Effector CD4-positive, alpha-beta T cell (primary cell): ENCODE results near the gene RPUSD4.
A peak's percentile ranks its signal among the peaks of the same experiment; 100 is the strongest.
"Not testable (repeated sequence)": the region's sequence is repeated elsewhere in the genome, so short reads cannot be mapped to it uniquely, and the experiment has no call there.

ENCODE experiments used
- DNase-seq: peaks from one replicate; pipeline ENCODE4 v3.0.0-alpha.2; 2020
- total RNA-seq: gene quantifications from one replicate; lab custom pipeline; 2026; lab: John Stamatoyannopoulos, UW

The RPUSD4 gene
- total RNA-seq: 26.6 reads per million, percentile 53 among the genes with 10 or more reads in this experiment

GRCh38 chr11:126211236-126212088, at the start of gene RPUSD4, which contains the start of gene FAM118B:
RPUSD4 (minus strand) TSS chr11:126211650; CDS start chr11:126211638, 12 bp downstream.
FAM118B (plus strand) TSS chr11:126211782; CDS start chr11:126235002, 23,220 bp downstream.
- peak; percentile 99 for DNase-seq

- DNase-seq: no peak
These were observed 46.3 kb upstream of the RPUSD4 start for GRCh38 chr11:126257764-126258163.

- no peak for DNase-seq
These were observed 45.7 kb upstream of the RPUSD4 start for GRCh38 chr11:126257144-126257543.

GRCh38 chr11:126256216-126256615, 44.8 kb upstream of the RPUSD4 start:
- DNase-seq: no peak

- DNase-seq: not testable (repeated sequence)
These were observed 44.1 kb upstream of the RPUSD4 start for GRCh38 chr11:126255507-126255906.

- DNase-seq: no peak
These were observed 43.4 kb upstream of the RPUSD4 start for GRCh38 chr11:126254819-126255218.

- DNase-seq: no peak
These were observed 41.8 kb upstream of the RPUSD4 start for GRCh38 chr11:126253265-126253664.

GRCh38 chr11:126246636-126247035, 35.2 kb upstream of the RPUSD4 start:
- DNase-seq: no peak

- no peak for DNase-seq
These were observed 21.9 kb upstream of the RPUSD4 start for GRCh38 chr11:126233391-126233790.

- no peak for DNase-seq
These were observed 21.2 kb upstream of the RPUSD4 start for GRCh38 chr11:126232683-126233082.

- DNase-seq: no peak
These were observed 20.4 kb upstream of the RPUSD4 start for GRCh38 chr11:126231725-126232459.

GRCh38 chr11:126229858-126230540, 18.5 kb upstream of the RPUSD4 start:
- DNase-seq: no peak

- no peak for DNase-seq
These were observed 15.1 kb upstream of the RPUSD4 start for GRCh38 chr11:126226334-126227084.

GRCh38 chr11:126225295-126225665, 13.8 kb upstream of the RPUSD4 start:
- DNase-seq: no peak

GRCh38 chr11:126224647-126225294, 13.3 kb upstream of the RPUSD4 start:
- no peak for DNase-seq

- no peak for DNase-seq
These were observed 8.1 kb upstream of the RPUSD4 start for GRCh38 chr11:126219547-126219946.

GRCh38 chr11:126217491-126217890, 6.0 kb upstream of the RPUSD4 start:
- no peak for DNase-seq

GRCh38 chr11:126216526-126217305, 5.3 kb upstream of the RPUSD4 start:
- DNase-seq: no peak

GRCh38 chr11:126214841-126215240, 3.4 kb upstream of the RPUSD4 start:
- DNase-seq: no peak

GRCh38 chr11:126214441-126214840, 3.0 kb upstream of the RPUSD4 start:
- no peak for DNase-seq

GRCh38 chr11:126212089-126212660, 725 bp upstream of the RPUSD4 start:
- no peak for DNase-seq
